Lower leg skin (tissue), 3 donors: ENCODE data around the gene OBSCN.

Source experiments
- CTCF ChIP-seq, 3 donors: fragments of 450-650 bp; IDR thresholded peaks; one replicate each; pipeline ENCODE4 v1.5.1; 2016; ENCODE audit warnings: antibody characterized with exemption in 3 of 3, mild to moderate bottlenecking in 3 of 3, moderate library complexity in 2 of 3
- POLR2A ChIP-seq, 2 donors: fragments of 450-650 bp; IDR thresholded peaks; one replicate each; pipeline ENCODE4 v1.6.1; 2016 to 2017; ENCODE audit warnings: antibody characterized with exemption in 2 of 2, mild to moderate bottlenecking in 1 of 2, moderate library complexity in 1 of 2

- TF ChIP-seq CTCF (IDR thresholded peaks at IDR 0.05): no peak
- no peak for TF ChIP-seq POLR2A (IDR thresholded peaks at IDR 0.05)
Measured at GRCh38 chr1:228350179-228350742, 142.4 kb downstream of the OBSCN start.
